Measurements from ENCODE around the gene ZNF740.

DNA sequence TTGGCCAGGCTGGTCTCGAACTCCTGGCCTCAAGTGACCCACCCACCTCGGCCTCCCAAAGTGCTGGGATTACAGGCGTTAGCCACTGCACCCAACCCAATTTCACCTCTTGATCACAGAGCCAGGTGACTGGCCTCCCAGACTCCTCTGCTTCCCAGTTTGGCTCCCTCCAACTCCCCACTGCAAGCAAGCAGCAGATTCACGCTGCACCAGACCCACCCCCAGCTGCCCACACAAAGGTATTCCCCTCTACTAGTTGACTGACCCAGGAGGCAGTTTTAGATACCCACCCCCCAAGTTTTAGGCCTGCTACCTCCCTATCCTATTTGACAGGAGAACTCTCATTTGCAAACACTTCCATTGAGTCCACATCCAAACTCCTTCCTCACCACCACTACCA lies 46.3 kb downstream of the ZNF740 start:
- TF ChIP-seq PATZ1 (CRISPR knock-in tag; IDR thresholded peaks at IDR 0.05; ENCODE audit: borderline replicate concordance): no peak
- no peak for TF ChIP-seq RARB (CRISPR knock-in tag; IDR thresholded peaks at IDR 0.05)
- no peak for TF ChIP-seq TOX (CRISPR knock-in tag; IDR thresholded peaks at IDR 0.05; ENCODE audit: borderline replicate concordance)
- TF ChIP-seq, protein P1, sequence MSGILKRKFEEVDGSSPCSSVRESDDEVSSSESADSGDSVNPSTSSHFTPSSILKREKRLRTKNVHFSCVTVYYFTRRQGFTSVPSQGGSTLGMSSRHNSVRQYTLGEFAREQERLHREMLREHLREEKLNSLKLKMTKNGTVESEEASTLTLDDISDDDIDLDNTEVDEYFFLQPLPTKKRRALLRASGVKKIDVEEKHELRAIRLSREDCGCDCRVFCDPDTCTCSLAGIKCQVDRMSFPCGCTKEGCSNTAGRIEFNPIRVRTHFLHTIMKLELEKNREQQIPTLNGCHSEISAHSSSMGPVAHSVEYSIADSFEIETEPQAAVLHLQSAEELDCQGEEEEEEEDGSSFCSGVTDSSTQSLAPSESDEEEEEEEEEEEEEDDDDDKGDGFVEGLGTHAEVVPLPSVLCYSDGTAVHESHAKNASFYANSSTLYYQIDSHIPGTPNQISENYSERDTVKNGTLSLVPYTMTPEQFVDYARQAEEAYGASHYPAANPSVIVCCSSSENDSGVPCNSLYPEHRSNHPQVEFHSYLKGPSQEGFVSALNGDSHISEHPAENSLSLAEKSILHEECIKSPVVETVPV (CRISPR knock-in tag; IDR thresholded peaks at IDR 0.05): no peak
- TF ChIP-seq, protein P2, sequence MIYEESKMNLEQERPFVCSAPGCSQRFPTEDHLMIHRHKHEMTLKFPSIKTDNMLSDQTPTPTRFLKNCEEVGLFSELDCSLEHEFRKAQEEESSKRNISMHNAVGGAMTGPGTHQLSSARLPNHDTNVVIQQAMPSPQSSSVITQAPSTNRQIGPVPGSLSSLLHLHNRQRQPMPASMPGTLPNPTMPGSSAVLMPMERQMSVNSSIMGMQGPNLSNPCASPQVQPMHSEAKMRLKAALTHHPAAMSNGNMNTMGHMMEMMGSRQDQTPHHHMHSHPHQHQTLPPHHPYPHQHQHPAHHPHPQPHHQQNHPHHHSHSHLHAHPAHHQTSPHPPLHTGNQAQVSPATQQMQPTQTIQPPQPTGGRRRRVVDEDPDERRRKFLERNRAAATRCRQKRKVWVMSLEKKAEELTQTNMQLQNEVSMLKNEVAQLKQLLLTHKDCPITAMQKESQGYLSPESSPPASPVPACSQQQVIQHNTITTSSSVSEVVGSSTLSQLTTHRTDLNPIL (CRISPR knock-in tag; IDR thresholded peaks at IDR 0.05; ENCODE audit: low read depth): no peak
